GM12892 (cell line): ENCODE measurements around the gene PREPL. TPM values are rescaled to one million over a fixed set of nuclear protein-coding genes. Genes with fewer than 3 reads are reported as not detected.
A peak's percentile ranks its signal among the peaks of the same experiment; 100 is the strongest.
"Not testable (repeated sequence)": the region's sequence is repeated elsewhere in the genome, so short reads cannot be mapped to it uniquely, and the experiment has no call there.

ENCODE experiments used
- DNase-seq: peaks from one replicate; pipeline ENCODE4 v3.0.0; 2011; ENCODE audit not compliant: insufficient read length
- FAIRE-seq: peaks from 2 replicates; lab custom pipeline; 2011; peaks lifted over from hg19 to GRCh38; lab: Jason Lieb, UNC
- POLR2A ChIP-seq: IDR thresholded peaks from 2 replicates; pipeline ENCODE4 v1.6.1; 2011; ENCODE audit warnings: low read depth, low read length, control low read depth
- POLR2AphosphoS5 ChIP-seq: IDR thresholded peaks from 2 replicates; pipeline ENCODE4 v1.6.1; 2011; ENCODE audit warnings: low read depth, low read length, control low read depth
- TAF1 ChIP-seq: IDR thresholded peaks from 2 replicates; pipeline ENCODE4 v1.6.1; 2011; ENCODE audit warnings: low read depth, mild to moderate bottlenecking, control low read depth, low read length, borderline replicate concordance
- polyA plus RNA-seq: library from polyadenylated mRNA; unstranded; fragments of >200 nt; gene quantifications from one replicate; pipeline ENCODE4 v1.2.1, GENCODE V29; 2012; ENCODE audit warnings: missing spikeins, inconsistent platforms; ENCODE audit not compliant: missing spikeins

The PREPL gene
- polyA plus RNA-seq, result 21.6 TPM

DNA sequence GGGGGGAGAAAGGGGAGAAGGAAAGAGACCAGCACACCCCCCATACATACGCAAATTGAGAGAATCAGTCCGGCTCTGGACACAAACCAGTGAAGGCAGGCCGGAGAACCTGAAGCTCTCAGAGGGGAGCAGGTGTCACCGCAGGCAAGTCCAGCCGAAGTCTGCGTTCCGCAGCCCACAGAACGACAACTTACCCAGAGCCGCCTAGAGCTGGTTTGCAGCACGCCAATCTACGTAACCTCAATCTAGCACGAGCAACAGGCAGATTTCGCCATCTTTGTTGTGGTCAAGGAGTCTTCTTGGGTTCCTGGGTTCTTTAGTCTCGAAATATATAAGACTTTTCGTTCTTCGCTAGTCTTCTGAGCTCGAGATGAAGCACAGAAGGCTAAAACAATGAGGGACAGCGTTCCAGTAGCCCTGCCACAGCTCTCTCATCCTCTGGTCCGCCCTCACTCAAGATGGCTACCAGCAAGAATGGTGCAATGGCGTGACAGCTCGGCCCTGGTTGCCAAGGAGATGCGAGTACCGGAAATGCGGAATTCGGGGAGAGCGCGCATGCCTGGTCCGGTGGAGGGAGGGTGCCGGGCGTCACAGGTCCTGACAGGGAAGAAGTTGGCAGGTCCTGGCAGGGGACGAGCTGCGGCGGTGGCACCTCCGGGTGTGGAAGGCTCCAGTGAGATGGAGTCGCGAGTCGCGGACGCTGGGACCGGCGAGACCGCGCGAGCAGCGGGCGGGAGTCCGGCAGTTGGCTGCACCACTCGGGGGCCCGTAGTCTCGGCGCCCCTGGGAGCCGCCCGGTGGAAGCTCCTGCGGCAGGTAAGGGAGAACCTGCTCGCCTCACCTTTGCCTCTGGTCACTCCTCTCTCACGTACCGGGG is at the start of gene PREPL, which contains the start of gene CAMKMT:
PREPL (minus strand) TSS at position 165 of the 877 bp plus-strand sequence. CDS start 15,152 bp downstream, outside the sequence.
CAMKMT (plus strand) TSS at position 618 of the 877 bp plus-strand sequence.
- DNase-seq (peak; percentile 81), FAIRE-seq (peak; percentile 97)
- peak; percentile 95 for TF ChIP-seq POLR2A
- TF ChIP-seq POLR2AphosphoS5, result peak; percentile 97
- peak; percentile 83; the same call in 1 of the 2 replicates for TF ChIP-seq TAF1

- FAIRE-seq (no peak), DNase-seq (no peak)
- TF ChIP-seq POLR2A (no peak), TAF1 (no peak), POLR2AphosphoS5 (no peak)
Measured at GRCh38 chr2:44398243-44398897, 37.1 kb upstream of the PREPL start.

DNA sequence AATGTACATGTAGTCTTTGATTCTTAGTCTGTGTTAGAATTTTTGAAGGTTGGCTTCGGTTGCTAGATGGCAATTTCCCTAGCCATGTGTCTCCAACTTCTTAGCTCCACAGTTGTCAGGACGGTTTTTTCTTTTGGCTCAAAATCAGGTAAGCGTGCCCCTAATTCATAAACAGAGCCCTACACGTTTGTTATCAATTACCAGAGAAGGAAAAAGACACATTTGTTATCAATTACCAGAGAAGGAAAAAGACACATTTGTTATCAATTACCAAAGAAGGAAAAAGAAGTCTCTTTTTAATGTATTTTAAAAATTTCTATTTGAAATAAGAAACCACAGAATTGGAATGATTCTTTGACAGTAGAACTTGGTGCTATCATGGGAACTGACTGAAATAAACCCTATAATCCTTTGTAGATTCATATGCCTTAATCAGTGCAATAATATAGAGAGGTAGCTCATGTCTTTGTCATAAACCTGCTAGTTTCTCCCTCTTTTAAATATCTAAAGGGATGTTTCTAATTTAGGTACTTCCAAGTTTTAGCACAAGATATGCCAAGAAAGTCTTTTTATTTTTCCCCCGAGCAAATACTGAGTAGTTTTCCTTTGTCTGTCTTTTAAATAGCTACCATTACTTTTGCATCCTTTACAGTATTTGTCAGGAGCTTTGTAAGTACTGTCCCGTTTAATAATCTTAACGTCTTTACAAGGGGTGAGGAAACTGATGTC is 36.3 kb upstream of the PREPL start:
- TF ChIP-seq POLR2A (no peak), TAF1 (no peak), POLR2AphosphoS5 (no peak)
- no peak for DNase-seq
- FAIRE-seq, result no peak

GRCh38 chr2:44392338-44392943 is 31.1 kb upstream of the PREPL start:
- FAIRE-seq (no peak), DNase-seq (no peak)
- TF ChIP-seq TAF1 (no peak), POLR2A (no peak), POLR2AphosphoS5 (no peak)

- FAIRE-seq, result no peak
- no peak for DNase-seq
Measured at GRCh38 chr2:44389895-44390294, 28.6 kb upstream of the PREPL start.

DNA sequence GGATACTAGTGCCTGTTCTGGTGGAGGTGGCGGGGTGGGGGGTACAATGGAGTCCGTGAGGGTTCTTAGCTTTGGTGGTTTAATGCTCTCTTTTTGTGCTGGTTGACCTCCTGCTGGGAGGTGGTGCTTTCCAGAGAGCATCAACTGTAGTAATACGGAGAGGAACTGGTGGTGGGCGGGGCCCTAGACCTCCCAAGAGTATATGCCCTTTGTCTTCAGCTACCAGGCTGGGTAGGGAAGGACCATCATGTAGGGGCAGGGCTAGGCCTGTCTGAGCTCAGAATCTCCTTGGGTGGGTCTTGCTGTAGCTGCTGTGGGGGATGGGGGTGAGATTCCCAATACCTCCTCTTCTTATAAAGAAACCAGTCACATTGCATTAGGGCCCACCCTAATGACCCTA is 27.6 kb upstream of the PREPL start:
- DNase-seq (no peak), FAIRE-seq (no peak)
- TF ChIP-seq TAF1 (no peak), POLR2A (no peak), POLR2AphosphoS5 (no peak)

More at GRCh38 chr2:44389895-44390294, 28.6 kb upstream of the PREPL start:
- TF ChIP-seq TAF1 (no peak), POLR2A (no peak), POLR2AphosphoS5 (no peak)

DNA sequence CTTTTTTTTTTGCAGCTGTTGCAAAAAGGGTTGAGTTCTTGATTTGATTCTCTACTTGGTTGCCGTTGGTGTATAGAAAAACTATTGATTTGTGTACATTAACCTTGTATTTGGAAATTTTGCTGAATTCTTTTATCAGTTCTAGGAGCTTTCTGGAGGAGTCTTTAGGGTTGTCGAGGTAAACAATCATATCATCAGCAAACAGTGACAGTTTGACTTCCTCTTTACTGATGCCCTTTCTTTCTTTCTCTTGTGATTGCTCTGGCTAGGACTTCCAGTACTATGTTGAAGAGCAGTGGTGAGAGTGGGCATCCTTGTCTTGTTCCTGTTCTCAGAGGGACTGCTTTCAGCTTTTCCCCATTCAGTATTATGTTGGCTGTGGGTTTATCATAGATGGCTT is 23.9 kb upstream of the PREPL start:
- DNase-seq, result not testable (repeated sequence)

GRCh38 chr2:44377486-44377885 is 16.2 kb upstream of the PREPL start:
- TF ChIP-seq TAF1 (no peak), POLR2A (no peak), POLR2AphosphoS5 (no peak)
- DNase-seq (no peak), FAIRE-seq (no peak)

More for the DNA sequence above, 23.9 kb upstream of the PREPL start:
- not testable (repeated sequence) for FAIRE-seq

- TF ChIP-seq TAF1 (no peak), POLR2AphosphoS5 (no peak), POLR2A (no peak)
- FAIRE-seq (no peak), DNase-seq (no peak)
Measured at GRCh38 chr2:44372246-44372645, 11.0 kb upstream of the PREPL start.

DNA sequence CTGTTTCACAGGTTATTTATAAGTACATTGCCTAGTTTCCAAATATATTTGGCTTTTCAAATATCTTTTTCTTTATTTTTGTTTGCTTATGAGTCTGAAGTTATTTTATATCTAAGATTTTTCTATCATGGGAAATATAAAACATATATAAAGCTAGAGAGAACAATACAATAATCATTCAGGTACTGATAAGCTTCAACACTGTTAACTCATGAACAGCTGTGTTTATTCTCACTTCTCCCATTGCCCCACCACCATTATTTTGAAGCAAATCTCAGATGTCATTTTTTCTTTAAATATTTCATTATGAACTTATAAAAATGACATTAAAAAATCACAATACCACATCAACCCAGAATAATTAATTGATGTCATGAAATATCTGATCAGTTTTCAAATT is 10.2 kb upstream of the PREPL start:
- FAIRE-seq, result no peak
- DNase-seq, result no peak
- no peak for TF ChIP-seq TAF1
- TF ChIP-seq POLR2AphosphoS5, result no peak
- TF ChIP-seq POLR2A, result no peak

GRCh38 chr2:44369392-44369791 is 8.1 kb upstream of the PREPL start:
- FAIRE-seq (no peak), DNase-seq (no peak)
- TF ChIP-seq TAF1, result no peak
- TF ChIP-seq POLR2A, result no peak
- TF ChIP-seq POLR2AphosphoS5, result no peak
